HG02870 (cell line): ENCODE data around the gene IL34.
"Not testable (repeated sequence)": the region's sequence is repeated elsewhere in the genome, so short reads cannot be mapped to it uniquely, and the experiment has no call there.

Source experiments
- ATAC-seq: cut with Tn5 transposase; IDR thresholded peaks from one replicate; pipeline ENCODE4 v1.9.1; 2021; ENCODE audit warnings: mild to moderate bottlenecking, moderate library complexity; ENCODE audit not compliant: unreplicated experiment

Gene IL34

GRCh38 chr16:70630960-70631745 is 15.2 kb upstream of the IL34 start:
- ATAC-seq: no peak

GRCh38 chr16:70632273-70632672 is 14.1 kb upstream of the IL34 start:
- no peak for ATAC-seq

- ATAC-seq: not testable (repeated sequence)
Observed at GRCh38 chr16:70633617-70634016, 12.7 kb upstream of the IL34 start.

- ATAC-seq: no peak
Observed at GRCh38 chr16:70634861-70635260, 11.5 kb upstream of the IL34 start.

- no peak for ATAC-seq
Observed at GRCh38 chr16:70635336-70636016, 10.9 kb upstream of the IL34 start.

- ATAC-seq: no peak
Observed at GRCh38 chr16:70638814-70639792, 7.3 kb upstream of the IL34 start.

GRCh38 chr16:70642633-70643032 is 3.7 kb upstream of the IL34 start:
- ATAC-seq: no peak

- not testable (repeated sequence) for ATAC-seq
Observed at GRCh38 chr16:70643264-70643663, 3.1 kb upstream of the IL34 start.

GRCh38 chr16:70644763-70645597 is 1.4 kb upstream of the IL34 start:
- ATAC-seq: no peak

- no peak for ATAC-seq
Observed at GRCh38 chr16:70647441-70648359, 1.3 kb downstream of the IL34 start.

- ATAC-seq: no peak
Observed at GRCh38 chr16:70648606-70649005, 2.2 kb downstream of the IL34 start.

GRCh38 chr16:70649300-70649699 is 2.9 kb downstream of the IL34 start:
- ATAC-seq: no peak

GRCh38 chr16:70650216-70650615 is 3.9 kb downstream of the IL34 start:
- no peak for ATAC-seq

- ATAC-seq: no peak
Observed at GRCh38 chr16:70651524-70651923, 5.2 kb downstream of the IL34 start.

- no peak for ATAC-seq
Observed at GRCh38 chr16:70652322-70652721, 6.0 kb downstream of the IL34 start.

- no peak for ATAC-seq
Observed at GRCh38 chr16:70653406-70653805, 7.0 kb downstream of the IL34 start.

GRCh38 chr16:70653809-70654771 is 7.7 kb downstream of the IL34 start:
- no peak for ATAC-seq

- ATAC-seq: no peak
Observed at GRCh38 chr16:70656065-70656711, 9.8 kb downstream of the IL34 start.
